Esophagus muscularis mucosa (tissue), 4 donors: ENCODE measurements around the gene MCRIP2. TPM values are rescaled to one million over a fixed set of nuclear protein-coding genes. Genes with fewer than 3 reads are reported as not detected.

Experiments used
- DNase-seq: peaks from one replicate; pipeline ENCODE4 v3.0.0-alpha.2; 2017; ENCODE audit errors: extremely low spot score
- H3K27ac ChIP-seq, 4 donors: fragments of 200-600 bp; sonication (generic); replicated peaks in 1 of 4; 1 replicate in 3 of 4; 2 replicates in 1 of 4; pipeline ENCODE4 v1.5.1; 2016 to 2019; ENCODE audit warnings: mild to moderate bottlenecking in 1 of 4
- H3K27me3 ChIP-seq, 4 donors: fragments of 200-600 bp; sonication (generic); one replicate each; pipeline versions ENCODE4 v1.5.1 to v1.6.0; 2016 to 2019
- H3K36me3 ChIP-seq, 4 donors: fragments of 200-600 bp; sonication (generic); one replicate each; pipeline ENCODE4 v1.5.1; 2016 to 2019
- H3K4me1 ChIP-seq, 4 donors: fragments of 200-600 bp; sonication (generic); one replicate each; pipeline ENCODE4 v1.5.1; 2016 to 2019
- H3K4me3 ChIP-seq, 4 donors: fragments of 200-600 bp; sonication (generic); 1 replicate in 2 of 4; 2 replicates in 2 of 4; pipeline ENCODE4 v1.5.1; 2016 to 2019; ENCODE audit warnings: mild to moderate bottlenecking in 4 of 4, moderate library complexity in 1 of 4
- H3K9me3 ChIP-seq, 4 donors: fragments of 200-600 bp; sonication (generic); 1 replicate in 3 of 4; 2 replicates in 1 of 4; pipeline ENCODE4 v1.5.1; 2016 to 2019
- CTCF ChIP-seq, 3 experiments: fragments of 200-600 bp in 2 of 3; fragments of 450-650 bp in 1 of 3; sonication (generic) in 2 of 3; IDR thresholded peaks; one replicate each; pipeline ENCODE4 v1.5.1; 2017 to 2019; ENCODE audit warnings: antibody characterized with exemption in 3 of 3, mild to moderate bottlenecking in 2 of 3, moderate library complexity in 1 of 3
- EP300 ChIP-seq: sonication (generic); formaldehyde crosslinking; IDR thresholded peaks from one replicate; pipeline ENCODE4 v1.6.1; 2017; ENCODE audit warnings: antibody characterized with exemption
- POLR2A ChIP-seq: fragments of 450-650 bp; IDR thresholded peaks from one replicate; pipeline ENCODE4 v1.6.1; 2017; ENCODE audit warnings: antibody characterized with exemption, moderate library complexity, mild to moderate bottlenecking, low read depth
- POLR2AphosphoS5 ChIP-seq, 2 donors: sonication (generic); formaldehyde crosslinking; IDR thresholded peaks; one replicate each; pipeline ENCODE4 v1.6.1; 2017; ENCODE audit warnings: antibody characterized with exemption in 2 of 2
- WGBS: methylation state at CpG from one replicate; pipeline ENCODE4 v1.1.5; 2018; 5-methylcytosine and 5-hydroxymethylcytosine counted together
- intact Hi-C: fragments of 100-400 bp; cut with DNase I; formaldehyde crosslinking; loops from one replicate; pipeline ENCODE4 v1.15.1; 2023
- total RNA-seq, 4 donors: library from RNA; depleted of rRNA; stranded (reverse); fragments of >200 nt; gene quantifications; one replicate each; pipeline versions ENCODE4 v1.1.0 to v1.2.1, GENCODE V29; 2016

Gene MCRIP2
- total RNA-seq, 4 donors from 2014 or later = 50.7 to 65.4 (median 59.1) TPM

GRCh38 chr16:682493-683395, 41.1 kb downstream of the MCRIP2 start:
- intact Hi-C loops = no loop called here
- H3K4me1 ChIP-seq = peaks cover 55 to 78% (median 64%) of the 10 kb centered on the region in 4 donors
- H3K27me3 ChIP-seq = no peaks in the 10 kb centered on the region
- TF ChIP-seq CTCF (IDR thresholded peaks at IDR 0.05) = no peak
- no peak for TF ChIP-seq EP300
- no peak for TF ChIP-seq POLR2A
- no peak for TF ChIP-seq POLR2AphosphoS5 (IDR thresholded peaks at IDR 0.05)
- peaks cover 21 to 49% (median 39%) of the 10 kb centered on the region in 4 donors for H3K36me3 ChIP-seq
- no peaks in the 10 kb centered on the region for H3K9me3 ChIP-seq
- peak overlapping the region in 1 of 4 donors; percentile 87 for H3K27ac ChIP-seq
- no peak for DNase-seq
- WGBS = 82% methylated on average over 21 of the region's 36 CpGs
- H3K4me3 ChIP-seq = peak overlapping the region in 3 of 4 donors; percentile 72 to 80 (median 80)

- no peak for TF ChIP-seq CTCF (IDR thresholded peaks at IDR 0.05)
- TF ChIP-seq POLR2AphosphoS5 (IDR thresholded peaks at IDR 0.05) = no peak
- no peak for TF ChIP-seq EP300
- no peak for TF ChIP-seq POLR2A
- intact Hi-C loops = no loop called here
- Histone ChIP-seq H3K4me3 (peak overlapping the region; percentile 72 to 80 (median 79)), H3K27ac (peak overlapping the region; percentile 73 to 87 (median 80)), H3K27me3 (no peaks in the 10 kb centered on the region), H3K36me3 (peaks cover 21 to 52% (median 40%) of the 10 kb centered on the region in 4 donors), H3K4me1 (peaks cover 59 to 86% (median 69%) of the 10 kb centered on the region in 4 donors), H3K9me3 (no peaks in the 10 kb centered on the region)
- DNase-seq = no peak
- WGBS = 28% methylated on average over 25 of the region's 57 CpGs
Measured at GRCh38 chr16:683396-684070, 41.9 kb downstream of the MCRIP2 start.

GRCh38 chr16:684071-684794, 42.6 kb downstream of the MCRIP2 start, which contains the start of gene JMJD8:
Gene JMJD8, minus strand, starts transcription at chr16:684334. Its CDS starts 15 bp downstream, at chr16:684319.
- Histone ChIP-seq H3K27ac (peak within 1 kb of the TSS; percentile 73 to 87 (median 80)), H3K27me3 (no peaks in the 10 kb centered on the region), H3K4me1 (peaks cover 62 to 89% (median 71%) of the 10 kb centered on the region in 4 donors), H3K4me3 (peak within 1 kb of the TSS; percentile 72 to 80 (median 79)), H3K36me3 (peaks cover 21 to 52% (median 40%) of the 10 kb centered on the region in 4 donors), H3K9me3 (no peaks in the 10 kb centered on the region)
- WGBS = 1% methylated on average over 28 of the region's 91 CpGs
- DNase-seq = peak; percentile 97
- TF ChIP-seq EP300 (no peak), POLR2AphosphoS5 (IDR thresholded peaks at IDR 0.05) (peak; percentile 86 to 94), CTCF (IDR thresholded peaks at IDR 0.05) (peak in 1 of 3 experiments; percentile 18), POLR2A (peak; percentile 25)
- intact Hi-C loops = no loop called here

- Histone ChIP-seq H3K36me3 (peaks cover 21 to 52% (median 40%) of the 10 kb centered on the region in 4 donors), H3K4me1 (peaks cover 64 to 94% (median 72%) of the 10 kb centered on the region in 4 donors), H3K27ac (peak overlapping the region; percentile 73 to 87 (median 80)), H3K9me3 (no peaks in the 10 kb centered on the region), H3K27me3 (no peaks in the 10 kb centered on the region), H3K4me3 (peak overlapping the region; percentile 72 to 80 (median 79))
- no peak for DNase-seq
- TF ChIP-seq CTCF (IDR thresholded peaks at IDR 0.05) = no peak
- no peak for TF ChIP-seq EP300
- TF ChIP-seq POLR2AphosphoS5 (IDR thresholded peaks at IDR 0.05) = no peak
- no peak for TF ChIP-seq POLR2A
- WGBS = 94% methylated on average over 53 of the region's 61 CpGs
- intact Hi-C loops = no loop called here
Measured at GRCh38 chr16:684961-685696, 43.5 kb downstream of the MCRIP2 start.
